Measurements from ENCODE around the gene OTUB1. TPM values are rescaled to one million over a fixed set of nuclear protein-coding genes. Genes with fewer than 3 reads are reported as not detected.

OTUB1 gene
- total RNA-seq: 10 to 100 TPM; 57.7 to 70.5 (median 65.4) TPM

- Histone ChIP-seq H3K36me3 (peaks cover 4 to 33% (median 21%) of the 10 kb centered on the region in 4 donors), H3K9me3 (no peaks in the 10 kb centered on the region), H3K4me3 (peak within 1 kb of the TSS; percentile 85 to 99 (median 92)), H3K4me1 (peaks cover 14 to 28% (median 26%) of the 10 kb centered on the region in 4 donors), H3K27me3 (no peaks in the 10 kb centered on the region), H3K27ac (replicated peaks in 1 of 4) (peak within 1 kb of the TSS; percentile 82 to 92 (median 84))
- TF ChIP-seq POLR2AphosphoS5 (IDR thresholded peaks at IDR 0.05) (peak; percentile 81 to 91), EP300 (IDR thresholded peaks at IDR 0.05) (no peak), CTCF (IDR thresholded peaks at IDR 0.05) (no peak), POLR2A (IDR thresholded peaks at IDR 0.05; ENCODE audit: low read depth) (no peak)
- 3% methylated on average over 5 of the region's 63 CpGs for WGBS
- intact Hi-C loops (cut with DNase I): no loop called here
- DNase-seq (ENCODE audit: extremely low spot score): peak; percentile 97
These were observed at the start of gene OTUB1 for GRCh38 chr11:63986156-63986931. TSS of gene OTUB1 (plus strand) at chr11:63986438. CDS start at chr11:63986457, 19 bp downstream.

- intact Hi-C loops (cut with DNase I): no loop called here
- 31% methylated on average over 27 of the region's 30 CpGs for WGBS
These were observed 48.3 kb upstream of the OTUB1 start for GRCh38 chr11:63937713-63938478.

GRCh38 chr11:63938479-63939396 lies 47.5 kb upstream of the OTUB1 start, which contains the start of gene NAA40:
TSS of gene NAA40 (plus strand) at chr11:63939002. CDS start at chr11:63939097, 95 bp downstream.
- Histone ChIP-seq H3K27me3 (no peaks in the 10 kb centered on the region), H3K4me1 (peaks cover 13 to 24% (median 21%) of the 10 kb centered on the region in 4 donors), H3K9me3 (no peaks in the 10 kb centered on the region), H3K4me3 (peak within 1 kb of the TSS; percentile 67 to 81 (median 76)), H3K27ac (replicated peaks in 1 of 4) (peak within 1 kb of the TSS; percentile 67 to 82 (median 76)), H3K36me3 (peaks cover 0 to 5% (median 0%) of the 10 kb centered on the region in 4 donors)
- WGBS: under 1% methylated on average over 26 of the region's 92 CpGs
- DNase-seq (ENCODE audit: extremely low spot score): no peak
- TF ChIP-seq POLR2AphosphoS5 (IDR thresholded peaks at IDR 0.05) (peak; percentile 34 to 64), POLR2A (IDR thresholded peaks at IDR 0.05; ENCODE audit: low read depth) (no peak), EP300 (IDR thresholded peaks at IDR 0.05) (no peak), CTCF (IDR thresholded peaks at IDR 0.05) (peak in 1 of 3 experiments; percentile 20)
- intact Hi-C loops (cut with DNase I): no loop called here

More at GRCh38 chr11:63937713-63938478, 48.3 kb upstream of the OTUB1 start:
- DNase-seq (ENCODE audit: extremely low spot score): no peak
- no peaks in the 10 kb centered on the region for H3K27me3 ChIP-seq
- peaks cover 0 to 5% (median 0%) of the 10 kb centered on the region in 4 donors for H3K36me3 ChIP-seq
- no peaks in the 10 kb centered on the region for H3K9me3 ChIP-seq
- peaks cover 13 to 24% (median 21%) of the 10 kb centered on the region in 4 donors for H3K4me1 ChIP-seq
- peak overlapping the region; percentile 67 to 81 (median 76) for H3K4me3 ChIP-seq
- peak overlapping the region; percentile 67 to 82 (median 76) for H3K27ac ChIP-seq (replicated peaks in 1 of 4)
- TF ChIP-seq POLR2AphosphoS5 (IDR thresholded peaks at IDR 0.05): no peak
- TF ChIP-seq CTCF (IDR thresholded peaks at IDR 0.05): no peak
- TF ChIP-seq POLR2A (IDR thresholded peaks at IDR 0.05; ENCODE audit: low read depth): no peak
- no peak for TF ChIP-seq EP300 (IDR thresholded peaks at IDR 0.05)

GRCh38 chr11:63939397-63939891 lies 46.8 kb upstream of the OTUB1 start:
- DNase-seq (ENCODE audit: extremely low spot score): no peak
- peak overlapping the region; percentile 67 to 82 (median 76) for H3K27ac ChIP-seq (replicated peaks in 1 of 4)
- WGBS: 2% methylated on average over 26 of the region's 26 CpGs
- H3K4me3 ChIP-seq: peak overlapping the region; percentile 67 to 81 (median 76)
- H3K9me3 ChIP-seq: no peaks in the 10 kb centered on the region
- TF ChIP-seq POLR2AphosphoS5 (IDR thresholded peaks at IDR 0.05) (no peak), CTCF (IDR thresholded peaks at IDR 0.05) (no peak), POLR2A (IDR thresholded peaks at IDR 0.05; ENCODE audit: low read depth) (no peak), EP300 (IDR thresholded peaks at IDR 0.05) (no peak)
- peaks cover 13 to 24% (median 22%) of the 10 kb centered on the region in 4 donors for H3K4me1 ChIP-seq
- H3K27me3 ChIP-seq: no peaks in the 10 kb centered on the region
- H3K36me3 ChIP-seq: peaks cover 0 to 5% (median 0%) of the 10 kb centered on the region in 4 donors
- intact Hi-C loops (cut with DNase I): no loop called here

All from esophagus muscularis mucosa (tissue), 4 donors.